ENCODE results near the gene ARNT2.
"Not testable (repeated sequence)": the region's sequence is repeated elsewhere in the genome, so short reads cannot be mapped to it uniquely, and the experiment has no call there.

ARNT2 gene

GRCh38 chr15:80643431-80643951 lies 239.3 kb downstream of the ARNT2 start:
- Histone ChIP-seq H3K27me3 (replicated peaks) (no peaks in the 10 kb centered on the region), H3K36me3 (replicated peaks) (no peaks in the 10 kb centered on the region), H3K27ac (no peak overlapping the region), H3K4me3 (ENCODE audit: low read depth, low read length) (no peak overlapping the region)
- DNase-seq, result no peak
- TF ChIP-seq CTCF (IDR thresholded peaks at IDR 0.05; ENCODE audit: low read depth, low read length, missing control alignments), result no peak
- in situ Hi-C loops (cut with HindIII; ENCODE audit: low pct_ligation_motif_present, low sequenced_read_pairs), result no loop called here

GRCh38 chr15:80645494-80646065 lies 241.4 kb downstream of the ARNT2 start:
- H3K36me3 ChIP-seq (replicated peaks), result no peaks in the 10 kb centered on the region
- H3K27me3 ChIP-seq (replicated peaks), result no peaks in the 10 kb centered on the region
- H3K27ac ChIP-seq, result no peak overlapping the region
- in situ Hi-C loops (cut with HindIII; ENCODE audit: low pct_ligation_motif_present, low sequenced_read_pairs), result no loop called here
- H3K4me3 ChIP-seq (ENCODE audit: low read depth, low read length), result no peak overlapping the region
- no peak for TF ChIP-seq CTCF (IDR thresholded peaks at IDR 0.05; ENCODE audit: low read depth, low read length, missing control alignments)
- no peak for DNase-seq

DNA sequence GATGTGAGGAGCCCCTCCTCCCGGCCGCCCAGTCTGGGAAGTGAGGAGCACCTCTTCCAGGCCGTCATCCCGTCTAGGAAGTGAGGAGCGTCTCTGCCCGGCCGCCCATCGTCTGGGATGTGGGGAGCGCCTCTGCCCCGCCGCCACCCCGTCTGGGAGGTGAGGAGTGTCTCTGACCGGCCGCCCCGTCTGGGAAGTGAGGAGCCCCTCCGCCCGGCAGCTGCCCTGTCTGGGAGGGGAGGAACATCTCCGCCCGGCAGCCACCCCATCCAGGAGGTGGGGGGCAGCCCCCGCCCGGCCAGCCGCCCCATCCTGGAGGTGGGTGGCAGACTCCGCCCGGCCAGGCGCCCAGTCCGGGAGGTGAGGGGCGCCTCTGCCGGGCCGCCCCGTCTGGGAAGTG lies 243.2 kb downstream of the ARNT2 start:
- H3K36me3 ChIP-seq (replicated peaks); H3K27me3 ChIP-seq (replicated peaks); H3K27ac ChIP-seq; H3K4me3 ChIP-seq (ENCODE audit: low read depth, low read length); DNase-seq; in situ Hi-C loops (cut with HindIII; ENCODE audit: low pct_ligation_motif_present, low sequenced_read_pairs): not testable (repeated sequence)
